H9 (cell line): ENCODE data around the gene LYRM9. TPM values are rescaled to one million over a fixed set of nuclear protein-coding genes. Genes with fewer than 3 reads are reported as not detected.

Source experiments
- DNase-seq: peaks from one replicate; pipeline ENCODE4 v3.0.0-alpha.2; 2017
- H2AFZ ChIP-seq: one replicate; pipeline ENCODE4 v1.6.1; 2013; ENCODE audit warnings: mild to moderate bottlenecking, low read length, control low read depth, moderate library complexity
- H2AK5ac ChIP-seq: 2 replicates; pipeline ENCODE4 v1.6.1; 2013; ENCODE audit warnings: low read length, control low read depth, mixed read lengths; ENCODE audit not compliant: insufficient read length
- H2BK120ac ChIP-seq: one replicate; pipeline ENCODE4 v1.6.1; 2013; ENCODE audit warnings: low read depth, mild to moderate bottlenecking, low read length, control low read depth, inconsistent platforms; ENCODE audit not compliant: poor library complexity, severe bottlenecking
- H2BK12ac ChIP-seq: 2 replicates; pipeline ENCODE4 v1.6.1; 2013; ENCODE audit warnings: low read length, control low read depth, mixed read lengths, low read depth; ENCODE audit not compliant: insufficient read length
- H2BK15ac ChIP-seq: 2 replicates; pipeline ENCODE4 v1.6.1; 2013; ENCODE audit warnings: low read depth, low read length, control low read depth
- H2BK20ac ChIP-seq: one replicate; pipeline ENCODE4 v1.6.1; 2013; ENCODE audit warnings: low read depth, mild to moderate bottlenecking, low read length, control low read depth, inconsistent platforms; ENCODE audit not compliant: poor library complexity, severe bottlenecking
- H2BK5ac ChIP-seq: 2 replicates; pipeline ENCODE4 v1.6.1; 2013; ENCODE audit warnings: low read length, control low read depth, mixed read lengths; ENCODE audit not compliant: insufficient read length
- H3K14ac ChIP-seq: 2 replicates; pipeline ENCODE4 v1.6.1; 2013; ENCODE audit warnings: low read length, control low read depth; ENCODE audit not compliant: insufficient read depth
- H3K18ac ChIP-seq: 2 replicates; pipeline ENCODE4 v1.6.1; 2013; ENCODE audit warnings: low read depth, mild to moderate bottlenecking, mixed read lengths, low read length, control low read depth; ENCODE audit not compliant: insufficient read length
- H3K23ac ChIP-seq: 2 replicates; pipeline ENCODE4 v1.6.1; 2013; ENCODE audit warnings: low read length, control low read depth, mixed read lengths, low read depth; ENCODE audit not compliant: insufficient read length
- H3K23me2 ChIP-seq: 2 replicates; pipeline ENCODE4 v1.6.1; 2013; ENCODE audit warnings: low read depth, mild to moderate bottlenecking, mixed read lengths, low read length, control low read depth; ENCODE audit not compliant: insufficient read length, poor library complexity, severe bottlenecking
- H3K27ac ChIP-seq: 2 replicates; pipeline ENCODE4 v1.5.1; 2013; ENCODE audit warnings: low read length, control low read depth, mixed read lengths, low read depth; ENCODE audit not compliant: insufficient read length
- H3K27me3 ChIP-seq: 2 replicates; pipeline ENCODE4 v1.6.1; 2013; ENCODE audit warnings: low read length, control low read depth, inconsistent platforms; ENCODE audit not compliant: insufficient read depth
- H3K4ac ChIP-seq: 2 replicates; pipeline ENCODE4 v1.6.1; 2013; ENCODE audit warnings: low read depth, mild to moderate bottlenecking, control low read depth, inconsistent platforms, low read length, moderate library complexity
- H3K4me1 ChIP-seq: 2 replicates; pipeline ENCODE4 v1.6.1; 2013; ENCODE audit warnings: low read length, control low read depth, inconsistent platforms; ENCODE audit not compliant: insufficient read depth
- H3K4me2 ChIP-seq: 2 replicates; pipeline ENCODE4 v1.6.1; 2013; ENCODE audit warnings: low read length, control low read depth, mixed read lengths; ENCODE audit not compliant: insufficient read length, insufficient read depth
- H3K56ac ChIP-seq: 2 replicates; pipeline ENCODE4 v1.6.1; 2013; ENCODE audit warnings: low read depth, mild to moderate bottlenecking, mixed read lengths, low read length, control low read depth; ENCODE audit not compliant: insufficient read length
- H3K79me1 ChIP-seq: 2 replicates; pipeline ENCODE4 v1.6.1; 2013; ENCODE audit warnings: low read depth, mild to moderate bottlenecking, moderate library complexity, low read length, control low read depth, inconsistent platforms; ENCODE audit not compliant: insufficient read depth, poor library complexity, severe bottlenecking
- H3K79me2 ChIP-seq: 2 replicates; pipeline ENCODE4 v1.6.1; 2013; ENCODE audit warnings: low read length, control low read depth, inconsistent platforms; ENCODE audit not compliant: insufficient read depth
- H3K9ac ChIP-seq: 2 replicates; pipeline ENCODE4 v1.6.1; 2013; ENCODE audit warnings: low read length, control low read depth, mixed read lengths; ENCODE audit not compliant: insufficient read length; ENCODE audit errors: extremely low read depth
- H3K9me3 ChIP-seq: one replicate; pipeline ENCODE4 v1.6.1; 2013; ENCODE audit warnings: low read depth, low read length, inconsistent platforms; ENCODE audit not compliant: control insufficient read depth
- H3T11ph ChIP-seq: one replicate; pipeline ENCODE4 v1.6.1; 2013; ENCODE audit warnings: mild to moderate bottlenecking, low read length, control low read depth, inconsistent platforms
- H4K20me1 ChIP-seq: one replicate; pipeline ENCODE4 v1.6.1; 2013; ENCODE audit not compliant: control insufficient read depth, insufficient read length, insufficient read depth
- H4K5ac ChIP-seq: 2 replicates; pipeline ENCODE4 v1.6.1; 2013; ENCODE audit warnings: low read depth, mild to moderate bottlenecking, mixed read lengths, low read length, control low read depth; ENCODE audit not compliant: insufficient read length
- H4K8ac ChIP-seq: replicated peaks from 2 replicates; pipeline ENCODE4 v1.6.1; 2013; ENCODE audit warnings: low read length, control low read depth, mixed read lengths, low read depth; ENCODE audit not compliant: insufficient read length
- H4K91ac ChIP-seq: 2 replicates; pipeline ENCODE4 v1.6.1; 2013; ENCODE audit warnings: low read depth, mild to moderate bottlenecking, moderate library complexity, mixed read lengths, low read length, control low read depth; ENCODE audit not compliant: insufficient read length
- H3K27ac Mint-ChIP-seq, 3 experiments: 2 replicates in 2 of 3; 3 replicates in 1 of 3; pipeline ENCODE4 v1.8.0; 2020 to 2021; ENCODE audit warnings: mixed read lengths in 3 of 3, mild to moderate bottlenecking in 1 of 3, moderate library complexity in 1 of 3
- H3K27me3 Mint-ChIP-seq: 2 replicates; pipeline ENCODE4 v1.8.0; 2021; ENCODE audit warnings: low read depth, mild to moderate bottlenecking, moderate library complexity, mixed read lengths
- H3K36me3 Mint-ChIP-seq, 3 experiments: 2 replicates in 2 of 3; 3 replicates in 1 of 3; pipeline ENCODE4 v1.8.0; 2020 to 2021; ENCODE audit warnings: low read depth in 3 of 3, mixed read lengths in 3 of 3; ENCODE audit not compliant: insufficient read depth in 1 of 3
- H3K4me1 Mint-ChIP-seq, 2 experiments: 2 replicates each; pipeline ENCODE4 v1.8.0; 2020; ENCODE audit warnings: mixed read lengths in 2 of 2
- H3K4me3 Mint-ChIP-seq, 2 experiments: 2 replicates in 1 of 2; 3 replicates in 1 of 2; pipeline ENCODE4 v1.8.0; 2020 to 2021; ENCODE audit warnings: mild to moderate bottlenecking in 2 of 2, mixed read lengths in 2 of 2, moderate library complexity in 1 of 2
- H3K9me3 Mint-ChIP-seq, 2 experiments: 2 replicates in 1 of 2; 3 replicates in 1 of 2; pipeline ENCODE4 v1.8.0; 2020; ENCODE audit warnings: mild to moderate bottlenecking in 2 of 2, mixed read lengths in 2 of 2, moderate library complexity in 1 of 2
- WGBS: extraction: QIAGEN DNeasy Blood & Tissue Kit; methylation state at CpG from one replicate; pipeline ENCODE4 v1.1.7; 2013; ENCODE audit warnings: missing lambda C conversion rate, low lambda C conversion rate, mixed read lengths; ENCODE audit not compliant: insufficient read length; ENCODE audit errors: extremely low coverage; 5-methylcytosine and 5-hydroxymethylcytosine counted together
- total RNA-seq: library from RNA; stranded (reverse); gene quantifications from 2 replicates; pipeline ENCODE4 v1.2.1, GENCODE V29; 2021
- TF ChIP-seq, protein P1 (sequence below): fragments of 200-600 bp; sonication (generic); conservative IDR thresholded peaks from 3 replicates; pipeline ENCODE4 v1.8.0; 2021; ENCODE audit warnings: antibody characterized with exemption, mild to moderate bottlenecking

The LYRM9 gene
- total RNA-seq, 1 experiment from 2014 or later, result 2.2 TPM

GRCh38 chr17:27879987-27880608 is 13.1 kb downstream of the LYRM9 start:
- peak; percentile 86 for DNase-seq
- H3K27ac ChIP-seq, result no peak overlapping the region
- no peak overlapping the region for H2BK15ac ChIP-seq
- H3K4me3 Mint-ChIP-seq, result no peak overlapping the region
- H3K27me3 Mint-ChIP-seq, result no peaks in the 10 kb centered on the region; the same call in 1 of the 2 replicates
- no peak overlapping the region for H2BK20ac ChIP-seq
- H3K4me1 ChIP-seq, result no peaks in the 10 kb centered on the region
- H3K36me3 Mint-ChIP-seq, result peaks cover 0 to 5% (median 0%) of the 10 kb centered on the region in 3 experiments; a peak in 2 of 7 replicates
- no peak overlapping the region for H2BK5ac ChIP-seq
- H3K4me1 Mint-ChIP-seq, result peaks cover 4 to 17% of the 10 kb centered on the region in 2 experiments; a peak in 3 of 4 replicates
- H4K91ac ChIP-seq, result no peak overlapping the region
- no peak overlapping the region for H3K4ac ChIP-seq
- no peaks in the 10 kb centered on the region for H3K79me2 ChIP-seq
- H2BK120ac ChIP-seq, result no peak overlapping the region
- H3K18ac ChIP-seq, result no peak overlapping the region
- no peak overlapping the region for H3K4me2 ChIP-seq
- no peak overlapping the region for H3T11ph ChIP-seq
- H3K14ac ChIP-seq, result no peak overlapping the region
- H3K27me3 ChIP-seq, result no peaks in the 10 kb centered on the region
- H3K9me3 Mint-ChIP-seq, result 0 out of 5 replicates have a peak, but pooled peaks cover 0 to 2% of the 10 kb centered on the region in 2 experiments
- H4K8ac ChIP-seq, result no peak overlapping the region
- H2AFZ ChIP-seq, result no peak overlapping the region
- no CpG with 5 or more reads among the region's 3 CpGs for WGBS
- no peak overlapping the region for H2BK12ac ChIP-seq
- no peak overlapping the region; a peak in 1 of 7 replicates for H3K27ac Mint-ChIP-seq
- no peaks in the 10 kb centered on the region for H3K23me2 ChIP-seq
- no peaks in the 10 kb centered on the region for H3K9me3 ChIP-seq
- no peaks in the 10 kb centered on the region for H3K79me1 ChIP-seq
- H2AK5ac ChIP-seq, result no peak overlapping the region
- H4K5ac ChIP-seq, result no peak overlapping the region
- H3K9ac ChIP-seq, result no peak overlapping the region
- H4K20me1 ChIP-seq, result no peaks in the 10 kb centered on the region
- TF ChIP-seq, protein P1, sequence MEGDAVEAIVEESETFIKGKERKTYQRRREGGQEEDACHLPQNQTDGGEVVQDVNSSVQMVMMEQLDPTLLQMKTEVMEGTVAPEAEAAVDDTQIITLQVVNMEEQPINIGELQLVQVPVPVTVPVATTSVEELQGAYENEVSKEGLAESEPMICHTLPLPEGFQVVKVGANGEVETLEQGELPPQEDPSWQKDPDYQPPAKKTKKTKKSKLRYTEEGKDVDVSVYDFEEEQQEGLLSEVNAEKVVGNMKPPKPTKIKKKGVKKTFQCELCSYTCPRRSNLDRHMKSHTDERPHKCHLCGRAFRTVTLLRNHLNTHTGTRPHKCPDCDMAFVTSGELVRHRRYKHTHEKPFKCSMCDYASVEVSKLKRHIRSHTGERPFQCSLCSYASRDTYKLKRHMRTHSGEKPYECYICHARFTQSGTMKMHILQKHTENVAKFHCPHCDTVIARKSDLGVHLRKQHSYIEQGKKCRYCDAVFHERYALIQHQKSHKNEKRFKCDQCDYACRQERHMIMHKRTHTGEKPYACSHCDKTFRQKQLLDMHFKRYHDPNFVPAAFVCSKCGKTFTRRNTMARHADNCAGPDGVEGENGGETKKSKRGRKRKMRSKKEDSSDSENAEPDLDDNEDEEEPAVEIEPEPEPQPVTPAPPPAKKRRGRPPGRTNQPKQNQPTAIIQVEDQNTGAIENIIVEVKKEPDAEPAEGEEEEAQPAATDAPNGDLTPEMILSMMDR, result peak; percentile 95
- no peak overlapping the region for H3K56ac ChIP-seq
- H3K23ac ChIP-seq, result no peak overlapping the region
